Erythroblast (primary cell): ENCODE results near the gene MAMDC2.

Experiments
- GATA1 ChIP-seq: IDR thresholded peaks from 2 replicates; pipeline ENCODE4 v1.6.1; 2011; ENCODE audit warnings: low read depth, mild to moderate bottlenecking, control low read depth, low read length, moderate library complexity
- POLR2A ChIP-seq: IDR thresholded peaks from 2 replicates; pipeline ENCODE4 v1.6.1; 2011; ENCODE audit warnings: mild to moderate bottlenecking, low read length

DNA sequence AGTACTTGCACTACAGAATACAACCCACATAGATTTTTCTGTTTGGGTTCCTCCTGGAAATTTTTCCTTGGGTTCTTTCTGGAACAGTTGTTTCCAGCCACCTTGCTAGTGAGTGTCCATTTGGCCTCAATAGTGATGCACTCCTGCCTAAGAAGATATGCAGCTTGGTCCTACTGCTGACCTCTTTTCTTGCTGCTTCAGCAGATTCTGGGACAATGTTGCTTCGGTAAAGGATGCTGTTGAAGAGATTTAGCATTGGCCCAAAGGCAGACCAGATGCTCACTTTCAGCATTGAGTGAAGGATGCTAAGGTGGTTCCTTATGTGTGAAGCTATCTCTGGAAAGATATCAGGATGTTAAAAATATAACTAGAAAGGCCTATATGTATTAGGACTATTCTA, 128.9 kb downstream of the MAMDC2 start:
- no peak for TF ChIP-seq POLR2A
- no peak for TF ChIP-seq GATA1
